Central memory CD4-positive, alpha-beta T cell (primary cell): Measurements from ENCODE around the gene POU2F2.
"Not testable (repeated sequence)": the region's sequence is repeated elsewhere in the genome, so short reads cannot be mapped to it uniquely, and the experiment has no call there.

Experiments
- DNase-seq: peaks from one replicate; pipeline ENCODE4 v3.0.0; 2022

Gene POU2F2

GRCh38 chr19:42057846-42058245, 74.4 kb downstream of the POU2F2 start:
- no peak for DNase-seq

- no peak for DNase-seq
These were observed 78.0 kb downstream of the POU2F2 start for GRCh38 chr19:42054205-42054604.

GRCh38 chr19:42053037-42053935, 79.0 kb downstream of the POU2F2 start:
- no peak for DNase-seq

- no peak for DNase-seq
These were observed 79.9 kb downstream of the POU2F2 start for GRCh38 chr19:42052241-42052863.

- DNase-seq: no peak
These were observed 80.8 kb downstream of the POU2F2 start for GRCh38 chr19:42051166-42052115.

- no peak for DNase-seq
These were observed 83.3 kb downstream of the POU2F2 start for GRCh38 chr19:42048992-42049391.

GRCh38 chr19:42045575-42045974, 86.7 kb downstream of the POU2F2 start:
- DNase-seq: no peak

- DNase-seq: no peak
These were observed 89.6 kb downstream of the POU2F2 start for GRCh38 chr19:42042455-42043170.

GRCh38 chr19:42040491-42040890, 91.8 kb downstream of the POU2F2 start:
- not testable (repeated sequence) for DNase-seq

GRCh38 chr19:42040031-42040430, 92.2 kb downstream of the POU2F2 start:
- no peak for DNase-seq

GRCh38 chr19:42038666-42039065, 93.6 kb downstream of the POU2F2 start:
- no peak for DNase-seq

GRCh38 chr19:42037649-42038048, 94.6 kb downstream of the POU2F2 start:
- DNase-seq: no peak
